Measurements from ENCODE around the gene MEI1. TPM values are rescaled to one million over a fixed set of nuclear protein-coding genes. Genes with fewer than 3 reads are reported as not detected.
A peak's percentile ranks its signal among the peaks of the same experiment; 100 is the strongest.

Gene MEI1
- total and polyA plus RNA-seq, 2 experiments from 2014 or later = 0.18 TPM; not detected in 1

DNA sequence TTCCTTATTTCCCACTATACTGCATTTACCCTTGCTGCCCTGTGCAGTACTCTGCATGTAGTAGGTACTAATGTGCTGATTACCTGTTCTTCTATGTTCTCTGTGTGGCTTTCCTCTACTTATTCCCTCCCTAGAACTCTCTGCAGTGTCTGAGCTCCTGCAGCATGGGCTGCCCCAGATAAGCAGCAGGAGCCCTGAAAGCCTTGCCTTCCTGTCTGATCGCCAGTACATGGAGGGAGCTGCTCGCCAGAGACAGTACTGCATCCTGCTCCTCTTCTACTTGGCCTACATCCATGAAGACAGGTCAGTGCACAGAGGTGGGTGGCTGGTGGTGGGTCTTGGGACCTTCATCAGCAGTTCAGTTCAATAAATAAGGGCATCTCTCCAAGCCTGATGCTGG, 58.9 kb downstream of the MEI1 start:
- TF ChIP-seq EZH2phosphoT487 (IDR thresholded peaks at IDR 0.05; ENCODE audit: low read depth, severe bottlenecking, unreplicated experiment) = no peak
- TF ChIP-seq, protein P1, sequence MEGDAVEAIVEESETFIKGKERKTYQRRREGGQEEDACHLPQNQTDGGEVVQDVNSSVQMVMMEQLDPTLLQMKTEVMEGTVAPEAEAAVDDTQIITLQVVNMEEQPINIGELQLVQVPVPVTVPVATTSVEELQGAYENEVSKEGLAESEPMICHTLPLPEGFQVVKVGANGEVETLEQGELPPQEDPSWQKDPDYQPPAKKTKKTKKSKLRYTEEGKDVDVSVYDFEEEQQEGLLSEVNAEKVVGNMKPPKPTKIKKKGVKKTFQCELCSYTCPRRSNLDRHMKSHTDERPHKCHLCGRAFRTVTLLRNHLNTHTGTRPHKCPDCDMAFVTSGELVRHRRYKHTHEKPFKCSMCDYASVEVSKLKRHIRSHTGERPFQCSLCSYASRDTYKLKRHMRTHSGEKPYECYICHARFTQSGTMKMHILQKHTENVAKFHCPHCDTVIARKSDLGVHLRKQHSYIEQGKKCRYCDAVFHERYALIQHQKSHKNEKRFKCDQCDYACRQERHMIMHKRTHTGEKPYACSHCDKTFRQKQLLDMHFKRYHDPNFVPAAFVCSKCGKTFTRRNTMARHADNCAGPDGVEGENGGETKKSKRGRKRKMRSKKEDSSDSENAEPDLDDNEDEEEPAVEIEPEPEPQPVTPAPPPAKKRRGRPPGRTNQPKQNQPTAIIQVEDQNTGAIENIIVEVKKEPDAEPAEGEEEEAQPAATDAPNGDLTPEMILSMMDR (IDR thresholded peaks at IDR 0.05; ENCODE audit: poor library complexity) = no peak
- no peak for TF ChIP-seq EZH2 (IDR thresholded peaks at IDR 0.05; ENCODE audit: borderline replicate concordance)
- Histone ChIP-seq H2AFZ (no peak overlapping the region), H3K9me2 (replicated peaks; ENCODE audit: insufficient read depth) (no peaks in the 10 kb centered on the region), H3K4me2 (no peak overlapping the region), H4K20me1 (ENCODE audit: insufficient read depth, poor library complexity, severe bottlenecking) (no peaks in the 10 kb centered on the region), H3K27me3 (no peaks in the 10 kb centered on the region), H3K4me1 (ENCODE audit: insufficient read depth) (no peaks in the 10 kb centered on the region), H3K36me3 (replicated peaks; ENCODE audit: insufficient read depth, low read depth) (no peaks in the 10 kb centered on the region), H3K27ac (no peak overlapping the region), H3K4me3 (no peak overlapping the region), H3K79me2 (no peaks in the 10 kb centered on the region), H3K9me3 (ENCODE audit: low read depth) (no peaks in the 10 kb centered on the region)
- WGBS (ENCODE audit: low lambda C conversion rate, missing lambda C conversion rate) = 70% methylated on average over 2 of the region's 2 CpGs
- DNase-seq (ENCODE audit: low spot score) = no peak

DNA sequence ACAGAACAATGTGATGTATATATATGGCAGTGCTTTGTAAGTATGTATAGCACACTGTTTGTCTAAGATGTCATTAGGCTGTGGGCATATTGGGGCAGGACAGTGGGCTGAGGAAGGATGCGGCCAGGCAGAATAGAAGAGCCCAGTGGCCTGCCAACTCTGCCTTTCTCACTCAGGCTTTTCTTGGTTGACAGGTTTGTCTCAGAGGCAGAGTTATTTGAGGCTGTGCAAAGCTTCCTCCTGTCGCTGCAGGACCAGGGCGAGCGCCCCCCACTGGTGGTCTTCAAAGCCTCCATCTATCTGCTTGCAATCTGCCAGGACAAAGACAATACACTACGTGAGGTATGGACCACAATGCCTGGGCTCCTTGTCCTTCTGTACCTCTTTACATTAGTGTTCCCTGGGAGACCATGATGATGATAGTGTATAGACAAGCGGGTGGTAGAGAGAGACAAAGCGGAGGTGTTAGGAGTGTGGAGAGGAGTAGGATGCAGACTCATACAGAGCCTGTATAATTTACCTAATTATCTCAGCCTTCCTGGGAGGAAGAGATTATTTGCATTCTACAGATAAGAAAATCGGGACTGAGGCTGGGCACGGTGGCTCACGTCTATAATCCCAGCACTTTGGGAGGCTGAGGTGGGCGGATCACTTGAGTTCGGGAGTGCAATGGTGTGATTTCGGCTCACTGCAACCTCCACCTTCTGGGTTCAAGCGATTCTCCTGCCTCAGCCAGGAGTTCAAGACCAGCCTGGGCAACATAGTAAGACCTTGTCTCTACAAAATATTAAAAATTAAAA, 63.9 kb downstream of the MEI1 start:
- Histone ChIP-seq H3K36me3 (replicated peaks; ENCODE audit: insufficient read depth, low read depth) (no peaks in the 10 kb centered on the region), H3K9me3 (ENCODE audit: low read depth) (no peaks in the 10 kb centered on the region), H3K4me1 (ENCODE audit: insufficient read depth) (no peaks in the 10 kb centered on the region), H3K27ac (no peak overlapping the region), H3K79me2 (no peaks in the 10 kb centered on the region), H2AFZ (no peak overlapping the region), H3K27me3 (no peaks in the 10 kb centered on the region), H3K4me2 (no peak overlapping the region), H4K20me1 (ENCODE audit: insufficient read depth, poor library complexity, severe bottlenecking) (no peaks in the 10 kb centered on the region), H3K4me3 (no peak overlapping the region), H3K9me2 (replicated peaks; ENCODE audit: insufficient read depth) (no peaks in the 10 kb centered on the region)
- TF ChIP-seq, protein P1 (IDR thresholded peaks at IDR 0.05; ENCODE audit: poor library complexity) = peak; percentile 39
- TF ChIP-seq EZH2 (IDR thresholded peaks at IDR 0.05; ENCODE audit: borderline replicate concordance) = no peak
- WGBS (ENCODE audit: low lambda C conversion rate, missing lambda C conversion rate) = 48% methylated on average over 14 of the region's 14 CpGs
- DNase-seq (ENCODE audit: low spot score) = peak; percentile 43

DNA sequence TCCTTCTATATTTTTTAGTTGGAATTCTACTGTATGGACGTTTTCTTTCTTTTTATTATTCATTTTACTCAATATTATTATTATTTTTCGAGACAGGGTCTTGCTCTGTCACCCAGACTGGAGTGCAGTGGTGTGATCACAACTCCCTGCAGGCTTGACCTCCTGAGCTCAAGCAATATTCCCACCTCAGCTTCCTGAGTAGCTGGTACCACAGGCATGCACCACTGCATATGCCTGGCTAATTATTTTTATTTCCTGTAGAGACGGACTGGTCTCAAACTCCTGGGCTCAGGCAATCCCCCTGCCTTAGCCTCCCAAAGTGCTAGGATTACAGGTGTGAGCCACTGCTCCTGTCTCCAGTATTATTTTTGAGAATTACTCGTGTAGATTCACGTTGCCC, 67.2 kb downstream of the MEI1 start:
- no peaks in the 10 kb centered on the region for H3K9me2 ChIP-seq (replicated peaks; ENCODE audit: insufficient read depth)
- no peaks in the 10 kb centered on the region for H4K20me1 ChIP-seq (ENCODE audit: insufficient read depth, poor library complexity, severe bottlenecking)
- no peak overlapping the region for H3K27ac ChIP-seq
- H3K79me2 ChIP-seq = no peaks in the 10 kb centered on the region
- DNase-seq (ENCODE audit: low spot score) = no peak
- no peak overlapping the region for H3K4me3 ChIP-seq
- H3K9me3 ChIP-seq (ENCODE audit: low read depth) = no peaks in the 10 kb centered on the region
- H3K36me3 ChIP-seq (replicated peaks; ENCODE audit: insufficient read depth, low read depth) = no peaks in the 10 kb centered on the region
- TF ChIP-seq, protein P1 (IDR thresholded peaks at IDR 0.05; ENCODE audit: poor library complexity) = no peak
- TF ChIP-seq EZH2phosphoT487 (IDR thresholded peaks at IDR 0.05; ENCODE audit: low read depth, severe bottlenecking, unreplicated experiment) (no peak), EZH2 (IDR thresholded peaks at IDR 0.05; ENCODE audit: borderline replicate concordance) (no peak)
- 68% methylated on average over 5 of the region's 5 CpGs for WGBS (ENCODE audit: low lambda C conversion rate, missing lambda C conversion rate)
- no peak overlapping the region for H2AFZ ChIP-seq
- no peaks in the 10 kb centered on the region for H3K4me1 ChIP-seq (ENCODE audit: insufficient read depth)
- no peak overlapping the region for H3K4me2 ChIP-seq
- no peaks in the 10 kb centered on the region for H3K27me3 ChIP-seq
